Trophoblast cell (in vitro differentiated cells and primary cell): ENCODE measurements around the gene PRIMA1.

Experiments used
- DNase-seq, 2 donors: peaks; one replicate each; pipeline ENCODE4 v3.0.0-alpha.2; 2016
- H2AFZ ChIP-seq: 2 replicates; pipeline ENCODE4 v1.6.1; 2013; ENCODE audit warnings: low read length, moderate library complexity, mild to moderate bottlenecking; ENCODE audit not compliant: insufficient read depth, poor library complexity
- H2AK5ac ChIP-seq: 2 replicates; pipeline ENCODE4 v1.6.1; 2013; ENCODE audit warnings: mild to moderate bottlenecking, low read length
- H2BK120ac ChIP-seq: 2 replicates; pipeline ENCODE4 v1.6.1; 2013; ENCODE audit warnings: low read length, mild to moderate bottlenecking, moderate library complexity; ENCODE audit not compliant: insufficient read depth, poor library complexity
- H2BK12ac ChIP-seq: 2 replicates; pipeline ENCODE4 v1.6.1; 2013; ENCODE audit warnings: mild to moderate bottlenecking, low read length, moderate library complexity
- H2BK5ac ChIP-seq: 2 replicates; pipeline ENCODE4 v1.6.1; 2013; ENCODE audit warnings: low read length, low read depth, moderate library complexity, mild to moderate bottlenecking; ENCODE audit not compliant: poor library complexity
- H3K14ac ChIP-seq: 2 replicates; pipeline ENCODE4 v1.6.1; 2013; ENCODE audit warnings: mild to moderate bottlenecking, low read length
- H3K18ac ChIP-seq: 2 replicates; pipeline ENCODE4 v1.6.1; 2013; ENCODE audit warnings: mild to moderate bottlenecking, low read length
- H3K23ac ChIP-seq: 2 replicates; pipeline ENCODE4 v1.6.1; 2013; ENCODE audit warnings: low read length
- H3K27ac ChIP-seq: 2 replicates; pipeline ENCODE4 v1.5.1; 2013; ENCODE audit warnings: low read depth, mild to moderate bottlenecking, inconsistent platforms, low read length, moderate library complexity
- H3K27me3 ChIP-seq: 2 replicates; pipeline ENCODE4 v1.6.1; 2013; ENCODE audit warnings: inconsistent platforms, mild to moderate bottlenecking, low read length, moderate library complexity; ENCODE audit not compliant: insufficient read depth
- H3K36me3 ChIP-seq, 2 experiments: 1 replicate in 1 of 2; 2 replicates in 1 of 2; pipeline ENCODE4 v1.6.1; 2013; ENCODE audit warnings: low read length in 2 of 2, mild to moderate bottlenecking in 2 of 2, moderate library complexity in 1 of 2; ENCODE audit not compliant: insufficient read depth in 2 of 2, control insufficient read depth in 1 of 2
- H3K4ac ChIP-seq: 2 replicates; pipeline ENCODE4 v1.6.1; 2013; ENCODE audit warnings: low read depth, mild to moderate bottlenecking, low read length, moderate library complexity
- H3K4me1 ChIP-seq, 2 experiments: 1 replicate in 1 of 2; 2 replicates in 1 of 2; pipeline ENCODE4 v1.6.1; 2013; ENCODE audit warnings: low read length in 2 of 2, mild to moderate bottlenecking in 2 of 2, moderate library complexity in 1 of 2; ENCODE audit not compliant: insufficient read depth in 2 of 2, control insufficient read depth in 1 of 2
- H3K4me2 ChIP-seq: 2 replicates; pipeline ENCODE4 v1.6.1; 2013; ENCODE audit warnings: inconsistent platforms, mild to moderate bottlenecking, low read length, moderate library complexity
- H3K4me3 ChIP-seq: 2 replicates; pipeline ENCODE4 v1.5.1; 2013; ENCODE audit warnings: mild to moderate bottlenecking, low read depth, low read length, inconsistent platforms
- H3K79me1 ChIP-seq: one replicate; pipeline ENCODE4 v1.6.1; 2013; ENCODE audit warnings: low read length
- H3K79me2 ChIP-seq: 2 replicates; pipeline ENCODE4 v1.6.1; 2013; ENCODE audit warnings: low read length, mild to moderate bottlenecking; ENCODE audit not compliant: control insufficient read depth, insufficient read depth, poor library complexity
- H3K9ac ChIP-seq: 2 replicates; pipeline ENCODE4 v1.6.1; 2013; ENCODE audit warnings: mild to moderate bottlenecking, low read length
- H3K9me3 ChIP-seq: 2 replicates; pipeline ENCODE4 v1.6.1; 2013; ENCODE audit warnings: low read depth, mild to moderate bottlenecking, control low read depth, inconsistent platforms, low read length; ENCODE audit not compliant: insufficient read depth
- H4K12ac ChIP-seq: 2 replicates; pipeline ENCODE4 v1.6.1; 2013; ENCODE audit warnings: low read depth, mild to moderate bottlenecking, low read length, moderate library complexity
- H4K8ac ChIP-seq: 2 replicates; pipeline ENCODE4 v1.6.1; 2013; ENCODE audit warnings: low read depth, mild to moderate bottlenecking, low read length, moderate library complexity
- H4K91ac ChIP-seq: one replicate; pipeline ENCODE4 v1.6.1; 2013; ENCODE audit warnings: low read depth, mild to moderate bottlenecking, low read length, moderate library complexity
- WGBS: extraction: QIAGEN DNeasy Blood & Tissue Kit; methylation state at CpG from one replicate; pipeline ENCODE4 v1.1.7; 2013; ENCODE audit warnings: missing lambda C conversion rate; ENCODE audit not compliant: insufficient read length, insufficient coverage; ENCODE audit errors: extremely low coverage; 5-methylcytosine and 5-hydroxymethylcytosine counted together

The PRIMA1 gene

GRCh38 chr14:93775744-93776143, 12.5 kb downstream of the PRIMA1 start:
- Histone ChIP-seq H2BK5ac (no peak overlapping the region), H4K12ac (no peak overlapping the region), H2AK5ac (no peak overlapping the region), H3K18ac (no peak overlapping the region), H4K8ac (no peak overlapping the region), H3K27me3 (no peaks in the 10 kb centered on the region), H3K9ac (no peak overlapping the region), H3K9me3 (peaks cover 4% of the 10 kb centered on the region), H3K79me1 (no peaks in the 10 kb centered on the region), H3K4ac (no peak overlapping the region), H3K79me2 (no peaks in the 10 kb centered on the region), H3K23ac (no peak overlapping the region), H3K36me3 (no peaks in the 10 kb centered on the region), H4K91ac (no peak overlapping the region), H3K4me3 (no peak overlapping the region), H2BK12ac (no peak overlapping the region), H2BK120ac (no peak overlapping the region), H2AFZ (no peak overlapping the region), H3K4me1 (no peaks in the 10 kb centered on the region), H3K27ac (no peak overlapping the region), H3K14ac (no peak overlapping the region), H3K4me2 (no peak overlapping the region)
- WGBS, result no CpG with 5 or more reads among the region's 3 CpGs
- no peak for DNase-seq

- Histone ChIP-seq H3K27me3 (no peaks in the 10 kb centered on the region), H4K91ac (no peak overlapping the region), H3K4me1 (no peaks in the 10 kb centered on the region), H2AK5ac (no peak overlapping the region), H2BK120ac (no peak overlapping the region), H3K4me2 (no peak overlapping the region), H2BK5ac (no peak overlapping the region), H4K8ac (no peak overlapping the region), H3K9me3 (peaks cover 4% of the 10 kb centered on the region), H3K18ac (no peak overlapping the region), H3K23ac (no peak overlapping the region), H3K79me1 (no peaks in the 10 kb centered on the region), H3K14ac (no peak overlapping the region), H3K4me3 (no peak overlapping the region), H2AFZ (no peak overlapping the region), H3K4ac (no peak overlapping the region), H4K12ac (no peak overlapping the region), H3K36me3 (no peaks in the 10 kb centered on the region), H2BK12ac (no peak overlapping the region), H3K9ac (no peak overlapping the region), H3K27ac (no peak overlapping the region), H3K79me2 (no peaks in the 10 kb centered on the region)
- no CpG with 5 or more reads among the region's 2 CpGs for WGBS
- no peak for DNase-seq
These were observed 13.1 kb downstream of the PRIMA1 start for GRCh38 chr14:93775158-93775557.

- Histone ChIP-seq H3K9ac (no peak overlapping the region), H3K36me3 (no peaks in the 10 kb centered on the region), H3K23ac (no peak overlapping the region), H3K27me3 (no peaks in the 10 kb centered on the region), H3K4me1 (no peaks in the 10 kb centered on the region), H3K9me3 (no peaks in the 10 kb centered on the region), H3K18ac (no peak overlapping the region), H3K14ac (no peak overlapping the region), H2BK5ac (no peak overlapping the region), H2BK120ac (no peak overlapping the region), H3K79me1 (no peaks in the 10 kb centered on the region), H2AFZ (no peak overlapping the region), H2AK5ac (no peak overlapping the region), H3K4ac (no peak overlapping the region), H3K4me2 (no peak overlapping the region), H3K4me3 (no peak overlapping the region), H4K8ac (no peak overlapping the region), H4K12ac (no peak overlapping the region), H3K27ac (no peak overlapping the region), H4K91ac (no peak overlapping the region), H3K79me2 (no peaks in the 10 kb centered on the region), H2BK12ac (no peak overlapping the region)
- no CpG with 5 or more reads among the region's 5 CpGs for WGBS
- no peak for DNase-seq
These were observed 16.0 kb downstream of the PRIMA1 start for GRCh38 chr14:93772263-93772662.

- Histone ChIP-seq H4K8ac (no peak overlapping the region), H4K12ac (no peak overlapping the region), H3K14ac (no peak overlapping the region), H3K4me1 (no peaks in the 10 kb centered on the region), H2BK12ac (no peak overlapping the region), H3K27ac (no peak overlapping the region), H3K9ac (no peak overlapping the region), H2AK5ac (no peak overlapping the region), H3K9me3 (no peaks in the 10 kb centered on the region), H2BK5ac (no peak overlapping the region), H3K18ac (no peak overlapping the region), H4K91ac (no peak overlapping the region), H3K27me3 (no peaks in the 10 kb centered on the region), H3K4me2 (no peak overlapping the region), H3K23ac (no peak overlapping the region), H2AFZ (no peak overlapping the region), H3K79me1 (no peaks in the 10 kb centered on the region), H3K4me3 (no peak overlapping the region), H3K4ac (no peak overlapping the region), H3K79me2 (no peaks in the 10 kb centered on the region), H2BK120ac (no peak overlapping the region), H3K36me3 (no peaks in the 10 kb centered on the region)
- no peak for DNase-seq
- no CpG with 5 or more reads among the region's 3 CpGs for WGBS
These were observed 22.3 kb downstream of the PRIMA1 start for GRCh38 chr14:93765970-93766369.
